Stromal cell of bone marrow (primary cell): ENCODE results near the gene MAD1L1.

Experiments used
- DNase-seq: peaks from one replicate; pipeline ENCODE4 v3.0.0-alpha.2; 2012; ENCODE audit warnings: low read depth

The MAD1L1 gene

DNA sequence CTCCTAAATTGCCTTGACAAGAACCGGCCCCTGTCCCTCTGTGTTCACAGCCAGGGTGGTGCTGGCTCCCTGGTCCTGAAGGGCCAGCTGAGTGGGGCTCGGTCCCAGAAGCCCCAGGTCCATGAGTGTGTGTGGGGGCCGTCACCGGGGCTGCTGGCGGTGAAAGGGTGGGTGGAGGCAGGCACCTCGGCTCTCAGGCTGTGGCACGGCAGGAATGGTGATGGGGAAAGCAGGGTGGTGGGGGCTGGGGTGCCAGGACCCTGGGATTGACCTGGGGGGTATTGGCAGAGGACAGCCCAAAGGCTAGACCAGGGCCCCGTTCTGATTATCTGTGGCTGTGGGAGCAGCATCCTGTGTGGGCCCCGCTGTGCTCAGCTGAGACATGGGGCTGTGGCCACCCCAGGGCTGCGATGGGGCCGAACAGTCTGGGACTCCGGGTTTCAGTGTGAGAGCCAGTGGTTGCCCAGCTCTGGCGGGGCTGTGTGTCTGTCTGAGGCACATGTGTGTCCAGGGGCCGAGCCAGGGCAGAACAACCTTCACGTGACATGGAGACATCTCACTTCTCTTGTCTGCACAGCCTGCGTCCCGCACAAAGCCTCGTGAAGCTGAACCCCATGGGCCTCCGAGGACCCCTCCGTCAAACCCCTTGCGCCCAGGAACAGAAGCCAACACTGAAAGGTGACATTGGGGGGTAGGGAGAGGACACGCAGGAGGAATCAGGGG, 418.5 kb downstream of the MAD1L1 start:
- no peak for DNase-seq

DNA sequence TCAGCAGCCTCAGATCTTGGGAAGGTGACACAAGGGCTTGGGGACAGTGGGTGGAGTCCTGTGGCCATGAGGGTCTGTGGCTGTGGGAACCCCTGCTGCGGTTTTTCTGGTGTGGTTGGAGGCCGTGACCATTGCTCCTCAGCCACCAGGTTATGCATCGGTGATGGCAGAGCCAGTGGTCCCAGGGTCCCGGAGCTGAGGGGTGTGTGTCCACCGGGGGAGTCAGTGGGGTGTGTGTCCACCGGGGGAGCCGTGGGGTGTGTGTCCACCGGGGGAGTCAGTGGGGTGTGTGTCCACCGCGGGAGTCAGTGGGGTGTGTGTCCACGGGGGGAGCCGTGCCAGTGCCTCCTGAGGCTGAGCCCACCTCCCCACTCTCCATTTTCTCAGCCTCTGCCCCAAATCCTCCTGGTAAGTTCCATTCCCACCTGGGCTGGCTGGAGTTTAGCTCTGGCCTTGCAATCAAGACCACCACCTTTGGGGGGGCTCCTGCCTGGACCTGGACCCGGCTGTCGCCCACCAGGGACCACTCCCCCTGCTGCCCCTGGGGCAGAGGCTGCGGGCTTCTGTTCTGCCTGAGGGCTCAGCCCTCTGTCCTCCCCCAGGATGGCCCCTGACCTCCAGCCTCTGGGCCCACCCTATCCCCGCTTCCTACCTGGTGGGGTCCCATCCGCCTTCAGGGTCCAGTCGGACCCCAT, 419.2 kb downstream of the MAD1L1 start:
- DNase-seq, result no peak

DNA sequence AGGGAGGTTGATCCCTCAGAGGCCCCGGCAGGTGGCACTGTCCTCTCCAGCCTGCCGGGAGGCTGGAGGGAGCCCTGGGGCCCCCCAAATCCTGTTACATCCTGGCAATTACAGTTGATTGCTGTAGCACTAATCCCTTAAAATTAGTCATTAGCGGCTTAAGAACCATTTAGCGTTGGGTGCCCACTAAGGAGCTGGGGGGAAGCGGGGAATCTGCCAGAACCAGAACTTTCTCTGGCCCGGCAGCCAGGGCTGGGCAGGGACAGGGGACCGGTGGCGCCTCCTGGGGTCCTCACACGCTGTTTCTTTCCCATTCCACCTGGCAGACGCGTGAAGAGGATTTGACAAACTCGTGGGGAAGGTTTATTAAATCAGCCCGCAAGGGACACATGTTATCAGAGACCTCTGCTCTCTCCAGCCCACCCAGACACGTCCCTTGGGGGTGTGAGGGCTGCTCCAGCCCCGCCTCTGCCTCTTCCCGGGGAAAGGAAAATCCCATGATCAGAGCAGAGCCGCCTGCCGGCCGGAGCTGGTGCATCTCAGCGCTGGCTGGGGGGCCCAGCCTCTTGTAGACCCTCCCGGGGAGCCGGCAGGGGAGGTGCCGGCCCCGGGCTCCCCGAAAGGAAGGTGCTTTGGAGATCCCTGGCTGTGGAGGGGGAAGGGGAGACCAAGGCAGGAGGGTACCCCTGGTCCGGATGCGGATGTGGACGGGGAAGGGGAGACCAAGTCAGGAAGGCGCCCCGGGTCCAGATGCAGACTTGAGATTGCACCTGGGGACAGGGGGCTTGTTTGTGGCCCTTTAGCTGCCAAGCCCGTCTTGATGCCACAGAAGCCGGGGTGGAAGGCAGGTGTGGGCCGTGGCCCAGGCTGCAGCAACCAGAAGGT, 420.0 kb downstream of the MAD1L1 start:
- no peak for DNase-seq

DNA sequence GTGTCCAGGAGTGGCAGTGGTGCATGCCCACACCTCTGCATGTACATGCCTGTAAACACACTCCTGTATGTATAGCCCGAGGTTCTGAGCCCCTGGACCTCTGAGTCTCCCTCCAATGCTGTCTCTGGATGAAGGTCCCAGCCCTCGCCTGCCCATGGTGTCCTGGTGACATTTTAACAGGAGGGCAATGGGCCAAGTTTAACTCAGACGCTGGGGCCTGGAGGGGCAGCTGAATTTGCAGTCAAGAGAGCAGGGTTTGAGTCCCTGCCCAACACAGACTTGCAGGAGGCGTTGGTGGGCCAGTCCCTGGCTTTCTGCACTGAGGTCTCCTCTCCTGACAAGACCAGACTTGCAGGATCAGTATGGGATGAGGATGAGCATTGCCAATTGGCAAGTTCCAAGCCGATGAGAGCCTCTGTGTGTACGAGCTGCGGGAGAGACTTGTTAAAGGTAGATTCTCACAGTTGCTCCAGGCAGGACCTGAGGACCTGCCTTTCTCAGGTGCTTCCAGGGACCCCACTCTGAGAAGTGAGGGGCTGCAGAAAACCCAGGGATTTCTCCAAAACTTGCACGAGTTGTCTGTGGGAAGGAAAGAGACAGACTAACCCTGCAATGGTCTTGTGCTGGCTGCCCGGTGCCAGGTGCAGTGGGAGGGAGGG, 420.8 kb downstream of the MAD1L1 start:
- DNase-seq, result no peak

DNA sequence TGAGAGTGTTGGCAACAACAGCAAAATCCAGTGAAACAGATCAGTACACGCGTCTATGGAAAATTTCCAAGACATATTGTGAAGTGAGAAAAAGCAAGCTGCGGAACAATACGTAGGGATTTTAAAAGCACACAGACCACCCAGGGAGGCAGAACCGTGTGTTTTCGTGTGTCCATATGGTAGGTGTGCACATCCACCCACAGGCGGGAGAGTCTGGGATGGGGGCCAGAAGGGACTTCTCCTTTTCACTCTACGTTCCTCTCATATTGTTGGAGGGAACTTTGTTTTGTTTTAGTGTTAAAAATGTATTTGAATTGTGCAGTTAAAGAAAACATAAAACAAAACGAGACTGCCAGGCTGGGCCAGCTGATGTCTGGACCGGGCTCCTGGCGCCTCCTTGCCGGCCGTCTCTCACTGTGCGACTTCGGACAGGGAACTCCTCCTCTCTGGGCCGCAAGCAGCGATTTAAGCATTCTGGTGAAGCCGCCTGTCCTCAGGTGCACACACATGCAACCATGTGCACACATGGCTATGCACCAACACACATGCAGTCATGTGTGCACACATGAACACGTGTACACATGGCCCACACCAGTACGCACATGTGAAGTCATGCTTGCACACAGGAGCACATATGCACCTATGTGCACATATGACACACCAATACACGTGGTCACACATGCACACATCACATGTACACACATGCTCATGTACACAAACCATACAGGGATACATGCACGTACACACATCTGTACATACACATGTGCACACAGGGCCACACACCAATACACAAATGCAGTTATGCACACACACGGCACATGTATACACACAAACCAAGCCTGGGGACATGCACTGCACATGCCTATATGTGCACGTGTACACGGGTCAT, 421.5 kb downstream of the MAD1L1 start:
- no peak for DNase-seq

DNA sequence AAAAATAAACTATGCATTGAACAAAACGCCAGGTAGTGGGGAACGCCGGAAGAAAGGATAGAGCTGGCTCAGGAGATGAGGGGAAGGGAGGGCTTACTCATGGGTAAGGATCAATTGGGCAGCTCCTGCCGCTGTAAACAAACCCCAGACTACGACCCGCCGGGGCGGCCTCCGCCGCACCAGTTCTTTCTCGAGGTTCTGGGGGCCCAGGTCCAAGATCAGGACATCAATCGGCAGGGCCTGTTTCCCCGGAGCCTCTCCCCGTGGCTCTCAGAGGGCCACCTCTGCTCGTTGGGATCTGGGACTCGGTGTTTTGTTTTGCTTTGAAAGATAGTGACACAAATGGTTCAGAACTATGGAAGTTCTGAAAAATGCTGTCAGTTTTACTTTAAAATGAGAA, 422.2 kb downstream of the MAD1L1 start:
- DNase-seq, result no peak

DNA sequence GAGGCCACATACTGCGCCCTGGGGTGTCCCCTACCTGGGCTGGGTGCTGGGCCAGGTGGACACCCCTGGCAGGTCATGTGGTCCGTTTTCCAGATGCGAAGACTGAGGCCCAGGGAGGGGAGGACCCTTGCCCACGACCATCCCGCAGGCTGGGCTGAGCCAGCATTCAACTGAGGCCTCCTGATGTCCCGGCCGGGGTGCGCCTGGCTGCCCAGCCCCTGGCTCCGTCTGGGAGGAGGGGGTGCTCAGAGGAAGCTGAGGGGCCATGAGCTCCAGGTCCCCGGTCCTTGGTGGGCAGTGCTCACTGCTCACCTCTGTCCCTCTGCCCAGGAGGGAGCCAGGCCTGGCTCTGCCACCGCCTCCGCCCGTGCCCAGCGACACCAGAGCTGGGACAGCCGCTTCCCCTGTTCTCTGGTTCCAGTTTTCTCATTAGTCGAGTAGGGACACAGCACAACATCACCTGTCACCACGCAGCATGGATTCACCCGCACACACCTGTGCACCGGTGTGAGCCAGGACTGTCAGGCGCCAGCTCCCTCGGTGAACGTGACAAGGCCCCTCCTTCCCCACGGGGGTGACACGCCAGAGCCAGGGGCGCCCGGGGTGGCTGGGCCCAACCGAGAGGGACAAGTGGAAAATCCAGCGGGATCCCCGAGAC, 423.0 kb downstream of the MAD1L1 start:
- DNase-seq, result no peak

DNA sequence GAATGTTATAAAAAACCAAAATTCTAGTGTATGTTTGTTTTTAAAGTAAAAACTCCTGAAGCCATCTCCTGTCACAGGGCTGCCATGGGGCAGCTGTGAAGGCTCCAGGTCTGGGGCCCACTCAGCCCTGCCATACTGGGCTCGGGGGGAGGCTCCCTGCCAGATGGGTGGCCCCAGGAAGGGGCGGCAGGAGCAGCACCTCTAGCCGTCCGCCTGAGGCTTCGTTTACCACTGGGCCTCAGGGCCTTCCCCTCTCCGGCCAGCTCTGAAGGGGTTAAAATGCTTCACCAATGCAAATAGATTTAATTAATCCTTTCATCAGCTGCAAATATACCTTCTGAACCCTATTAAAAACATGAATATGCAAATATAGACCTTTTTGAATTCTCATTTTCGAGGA, 423.7 kb downstream of the MAD1L1 start:
- no peak for DNase-seq

DNA sequence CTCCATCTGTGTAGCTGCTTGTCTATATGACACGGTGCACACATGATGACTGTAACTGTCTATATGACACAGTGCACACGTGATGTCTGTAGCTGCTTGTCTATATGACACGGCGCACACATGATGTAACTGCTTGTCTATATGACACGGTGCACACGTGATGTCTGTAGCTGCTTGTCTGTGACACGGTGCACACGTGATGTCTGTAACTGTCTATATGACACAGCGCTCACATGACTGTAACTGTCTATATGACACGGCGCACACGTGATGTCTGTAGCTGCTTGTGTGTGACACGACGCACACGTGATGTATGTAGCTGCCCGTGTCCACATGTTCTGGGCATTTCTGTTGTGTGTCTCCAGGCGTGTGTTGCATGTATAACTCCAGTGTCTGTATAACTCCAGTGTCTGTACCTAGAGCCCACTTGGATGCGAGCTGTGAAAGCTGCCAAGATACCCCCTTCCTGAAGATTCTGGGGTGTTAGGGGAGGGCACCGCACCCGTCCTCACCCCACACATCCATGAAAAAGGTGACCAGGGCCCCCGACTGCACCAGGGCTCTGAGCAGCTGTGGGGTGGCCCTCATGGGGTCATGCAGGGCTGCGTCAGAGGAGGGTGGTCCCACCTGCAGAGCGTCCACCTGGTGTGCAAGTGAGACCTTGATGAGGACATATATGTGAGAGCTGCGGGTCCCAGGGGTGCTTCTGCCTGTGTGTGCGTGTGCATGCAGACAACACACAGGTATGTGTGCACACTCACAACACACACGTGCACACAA, 424.7 kb downstream of the MAD1L1 start:
- no peak for DNase-seq

DNA sequence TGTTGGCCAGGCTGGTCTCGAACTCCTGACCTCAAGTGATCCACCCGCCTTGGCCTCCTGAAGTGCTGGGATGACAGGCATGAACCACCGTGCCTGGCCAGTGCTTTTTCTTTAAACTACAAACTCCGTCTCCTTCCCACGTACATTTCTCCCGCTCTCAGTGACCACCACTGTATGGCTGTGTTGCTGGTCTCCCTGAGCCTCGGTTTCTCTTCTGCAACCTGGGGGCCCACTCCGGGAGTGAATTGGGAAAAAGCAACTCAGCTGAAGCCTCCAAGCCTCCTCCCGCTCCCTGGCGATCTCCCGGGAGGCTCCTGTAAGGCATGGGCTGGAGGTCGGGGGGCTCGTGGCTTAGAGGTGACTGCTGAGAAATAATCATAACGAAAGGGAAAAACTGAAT, 426.4 kb downstream of the MAD1L1 start:
- no peak for DNase-seq

DNA sequence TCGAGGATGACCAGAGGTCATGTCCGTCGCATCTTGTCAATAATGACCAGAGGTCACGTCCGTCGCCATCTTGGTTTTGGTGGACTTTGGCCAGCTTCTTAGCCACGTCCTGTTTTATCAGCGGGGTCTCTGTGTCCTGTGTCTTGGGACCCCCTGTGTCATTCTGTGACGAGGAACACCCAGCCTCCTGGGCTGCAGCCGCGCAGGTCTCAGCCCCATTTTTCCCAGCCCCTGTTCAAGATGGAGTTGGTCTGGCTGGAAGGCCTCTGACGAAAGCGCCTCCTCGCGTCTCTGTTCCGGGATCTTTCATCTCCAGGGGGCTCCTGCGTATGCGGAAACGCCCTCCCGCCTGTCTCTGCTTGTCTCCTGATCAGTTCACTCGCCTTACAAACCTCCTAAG, 428.4 kb downstream of the MAD1L1 start:
- no peak for DNase-seq

DNA sequence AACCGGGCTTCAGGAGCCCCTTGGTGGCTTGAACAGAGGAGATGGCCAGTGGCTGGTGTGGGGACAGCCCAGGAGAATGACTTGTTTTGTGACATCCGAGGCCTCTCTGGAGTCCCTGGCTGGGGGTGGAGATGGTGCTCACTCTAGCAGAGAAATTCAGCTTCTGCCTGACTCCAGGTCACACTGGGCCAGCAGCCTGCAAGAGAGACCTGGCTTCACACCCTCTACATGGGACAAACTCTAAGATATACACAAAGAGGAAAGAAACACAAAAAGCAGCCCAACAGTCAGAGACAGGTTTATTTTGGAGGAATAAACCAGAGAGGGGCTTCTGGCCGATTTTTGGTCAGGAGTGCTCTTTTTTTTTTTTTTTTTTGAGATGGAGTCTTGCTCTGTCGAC, 429.8 kb downstream of the MAD1L1 start:
- no peak for DNase-seq

DNA sequence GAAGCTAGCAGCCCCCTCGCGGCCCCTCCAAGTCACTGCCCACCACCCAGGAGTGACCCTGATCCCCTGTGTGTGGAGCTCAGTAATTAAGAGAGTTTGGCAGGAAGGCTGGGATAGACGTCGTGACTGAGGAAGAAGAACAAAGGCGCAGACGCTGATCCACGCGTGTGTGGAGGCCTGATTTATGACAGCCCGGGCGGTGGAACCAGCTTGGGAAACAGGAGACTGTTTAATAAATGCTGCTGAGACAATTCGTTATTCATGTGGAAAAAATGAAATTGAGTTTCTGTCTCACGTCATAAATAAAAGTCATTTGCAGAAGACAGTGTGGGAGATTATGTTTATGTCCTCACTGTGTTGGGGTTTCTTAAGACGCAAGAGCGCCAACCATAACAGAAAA, 431.8 kb downstream of the MAD1L1 start:
- DNase-seq, result no peak

DNA sequence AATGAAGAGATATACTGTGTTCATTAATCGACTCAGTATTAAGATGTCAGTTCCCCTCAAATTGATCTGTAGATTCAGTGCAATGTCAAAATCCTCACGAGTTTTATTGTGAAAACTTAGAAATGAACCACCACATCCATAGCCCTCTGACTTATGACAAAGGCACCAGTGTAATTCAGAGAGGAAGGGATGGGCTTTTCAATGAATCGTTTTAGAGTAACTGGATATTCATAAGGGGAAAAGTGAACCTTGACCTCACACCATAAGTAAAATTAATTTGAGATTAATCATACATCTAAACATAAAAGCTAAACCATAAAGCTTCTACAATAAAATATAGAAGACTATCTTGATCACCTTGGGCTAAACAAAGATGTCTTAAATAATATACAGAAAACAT, 434.6 kb downstream of the MAD1L1 start:
- no peak for DNase-seq

DNA sequence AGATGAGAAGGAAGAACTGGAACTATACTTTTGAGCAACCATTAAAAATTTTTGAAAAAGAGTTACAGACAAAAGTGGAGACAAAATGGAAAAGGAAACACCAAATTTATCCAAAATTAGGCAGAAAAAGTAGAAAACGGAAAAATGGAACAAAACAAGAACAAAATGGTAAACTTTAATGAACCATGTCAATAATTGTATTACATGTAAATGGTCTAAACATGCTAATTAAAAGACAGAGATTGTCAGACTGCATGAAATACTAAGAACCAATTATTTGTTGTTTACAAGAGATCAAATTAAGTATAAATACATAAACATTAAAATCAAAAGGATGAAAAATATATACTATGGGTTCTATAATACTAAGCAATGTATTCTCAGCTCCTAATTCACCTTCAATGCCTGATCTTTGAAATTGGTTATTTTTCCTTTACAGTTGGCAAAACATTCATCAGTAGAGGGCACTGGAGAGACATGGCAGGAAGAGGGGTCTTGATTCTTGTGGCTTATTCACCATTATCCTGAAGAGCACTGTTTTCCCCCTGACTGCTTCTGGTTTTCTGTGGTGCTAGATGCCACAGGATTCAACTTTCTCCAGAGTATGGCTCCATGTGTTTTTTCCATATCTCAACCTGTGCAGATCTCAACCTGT, 437.7 kb downstream of the MAD1L1 start:
- DNase-seq, result no peak

DNA sequence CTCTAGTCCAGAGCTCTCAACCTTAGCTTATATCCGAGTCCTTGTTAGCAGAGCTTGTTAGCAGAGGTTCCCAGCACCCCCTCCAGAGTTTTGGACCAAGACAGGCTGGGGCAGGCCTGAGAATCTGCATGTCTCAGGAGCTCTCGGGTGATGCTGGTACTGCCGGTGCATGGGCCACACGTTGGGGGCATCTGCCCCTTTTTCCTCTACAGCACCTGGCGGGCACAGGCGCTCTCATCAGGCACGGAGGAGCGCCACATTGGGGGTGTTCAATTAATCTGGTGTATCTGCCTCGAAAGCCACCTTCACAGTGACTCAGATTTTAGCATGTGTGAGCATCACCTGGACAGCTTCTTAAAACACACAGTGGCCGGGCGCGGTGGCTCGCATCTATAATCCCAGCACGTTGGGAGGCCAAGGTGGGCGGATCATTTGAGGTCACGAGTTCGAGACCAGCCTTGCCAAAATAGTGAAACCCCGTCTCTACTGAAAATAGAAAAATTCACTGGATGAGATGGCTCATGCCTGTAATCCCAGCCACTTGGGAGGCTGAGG, 445.0 kb downstream of the MAD1L1 start:
- no peak for DNase-seq

DNA sequence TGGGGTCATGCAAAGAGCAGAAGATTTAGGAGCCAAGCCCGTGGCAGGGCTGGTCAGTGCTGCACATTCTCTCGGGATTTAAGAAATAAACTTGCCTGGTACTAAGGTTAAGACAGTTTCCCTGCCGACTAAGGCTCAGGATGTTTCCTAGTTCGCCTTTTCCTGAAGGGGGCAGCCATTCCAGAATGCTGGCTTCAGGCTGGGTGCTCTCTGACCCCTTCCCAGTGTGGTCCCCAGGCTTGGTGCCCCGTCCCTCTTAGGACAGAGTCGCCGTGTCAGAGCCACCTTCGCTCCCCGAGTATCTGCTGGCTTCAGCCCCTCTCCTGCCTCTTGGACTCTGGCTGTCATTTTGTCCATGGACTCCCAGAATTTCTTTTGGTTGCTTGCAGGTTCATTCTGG, 445.5 kb downstream of the MAD1L1 start:
- DNase-seq, result no peak

DNA sequence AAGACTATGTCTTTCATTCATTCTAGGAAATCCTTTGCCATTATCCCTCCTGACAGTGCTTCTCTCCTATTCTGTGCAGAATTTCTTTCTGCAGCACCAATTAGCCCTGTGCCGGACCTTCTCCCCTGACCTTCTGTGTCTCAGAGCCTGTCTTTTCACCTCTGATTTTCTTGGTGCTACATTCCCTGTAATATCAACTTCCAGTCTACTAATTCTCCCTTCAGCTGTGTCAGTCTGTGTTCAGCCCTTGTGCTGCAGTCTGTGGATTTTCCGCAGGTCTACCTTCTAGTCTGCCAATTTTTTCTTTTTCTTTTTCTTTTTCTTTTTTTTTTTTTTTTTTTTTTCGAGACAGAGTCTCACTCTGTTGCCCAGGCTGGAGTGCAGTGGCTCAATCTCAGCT, 446.9 kb downstream of the MAD1L1 start:
- DNase-seq, result no peak

DNA sequence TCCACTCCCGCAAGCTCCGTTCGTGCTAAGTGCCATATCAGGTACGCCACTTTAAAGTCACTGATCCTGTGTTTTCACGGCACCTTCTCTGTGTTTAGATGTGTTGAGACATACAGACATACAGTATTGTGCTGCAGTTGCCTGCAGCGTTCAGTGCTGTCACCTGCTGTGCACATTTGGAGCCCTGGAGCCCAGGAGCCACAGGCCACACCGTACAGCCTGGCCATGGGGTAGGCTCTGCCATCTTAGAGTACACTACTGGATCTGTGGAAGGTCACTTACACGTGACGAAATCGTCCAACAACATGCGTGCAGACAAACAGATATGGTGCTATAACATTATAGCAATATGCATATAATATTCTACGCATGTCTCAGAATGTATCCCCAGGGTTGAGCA, 451.4 kb downstream of the MAD1L1 start:
- no peak for DNase-seq
